Measurements from ENCODE around the gene P2RX3.

Gene P2RX3

DNA sequence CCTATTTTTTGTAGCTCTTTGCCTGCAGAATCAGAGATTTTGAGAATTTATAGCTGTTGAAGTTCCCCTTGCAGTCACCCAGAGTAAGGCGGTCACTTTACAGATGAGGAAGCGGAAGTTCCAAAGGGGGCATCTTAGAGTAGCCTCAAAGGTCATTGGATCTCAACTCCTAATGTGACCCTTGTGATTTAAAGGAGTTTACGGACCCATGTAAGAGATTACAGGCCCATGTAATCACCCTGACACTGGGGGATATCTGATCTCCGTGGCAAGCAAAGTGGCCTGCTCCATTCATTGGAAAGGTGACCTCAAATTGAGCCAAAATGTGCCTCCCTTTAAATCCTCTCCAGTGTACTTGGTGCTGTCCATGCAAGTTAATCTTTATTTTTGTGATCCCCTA, 15.7 kb downstream of the P2RX3 start:
- TF ChIP-seq, protein P1, sequence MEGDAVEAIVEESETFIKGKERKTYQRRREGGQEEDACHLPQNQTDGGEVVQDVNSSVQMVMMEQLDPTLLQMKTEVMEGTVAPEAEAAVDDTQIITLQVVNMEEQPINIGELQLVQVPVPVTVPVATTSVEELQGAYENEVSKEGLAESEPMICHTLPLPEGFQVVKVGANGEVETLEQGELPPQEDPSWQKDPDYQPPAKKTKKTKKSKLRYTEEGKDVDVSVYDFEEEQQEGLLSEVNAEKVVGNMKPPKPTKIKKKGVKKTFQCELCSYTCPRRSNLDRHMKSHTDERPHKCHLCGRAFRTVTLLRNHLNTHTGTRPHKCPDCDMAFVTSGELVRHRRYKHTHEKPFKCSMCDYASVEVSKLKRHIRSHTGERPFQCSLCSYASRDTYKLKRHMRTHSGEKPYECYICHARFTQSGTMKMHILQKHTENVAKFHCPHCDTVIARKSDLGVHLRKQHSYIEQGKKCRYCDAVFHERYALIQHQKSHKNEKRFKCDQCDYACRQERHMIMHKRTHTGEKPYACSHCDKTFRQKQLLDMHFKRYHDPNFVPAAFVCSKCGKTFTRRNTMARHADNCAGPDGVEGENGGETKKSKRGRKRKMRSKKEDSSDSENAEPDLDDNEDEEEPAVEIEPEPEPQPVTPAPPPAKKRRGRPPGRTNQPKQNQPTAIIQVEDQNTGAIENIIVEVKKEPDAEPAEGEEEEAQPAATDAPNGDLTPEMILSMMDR (IDR thresholded peaks at IDR 0.05; ENCODE audit: control insufficient read depth, insufficient read depth, low read depth, low read length, missing control alignments), result no peak
- no peak for DNase-seq (ENCODE audit: low read depth)
- H3K4me3 ChIP-seq (ENCODE audit: control insufficient read depth, low read depth, low read length), result no peak overlapping the region

DNA sequence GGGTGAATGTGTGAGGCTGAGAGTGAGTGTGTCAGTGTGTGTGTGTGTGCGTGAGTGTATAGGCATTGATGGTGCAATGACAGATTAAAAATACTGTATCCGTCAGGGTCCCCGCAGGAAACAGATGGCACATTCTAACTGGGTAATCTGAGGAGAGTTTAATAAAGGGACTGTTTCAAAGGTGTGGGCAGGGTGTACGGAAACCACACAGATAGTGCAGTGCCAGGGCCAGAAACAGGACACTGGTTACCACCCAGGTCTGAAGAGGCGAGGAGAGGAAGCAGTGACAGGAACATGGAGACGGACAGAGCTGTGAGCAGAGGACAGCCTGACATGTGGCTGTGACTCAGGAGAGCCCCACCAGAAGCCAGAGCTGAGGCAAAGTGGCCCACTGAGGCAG, 16.5 kb downstream of the P2RX3 start:
- TF ChIP-seq, protein P1 (IDR thresholded peaks at IDR 0.05; ENCODE audit: control insufficient read depth, insufficient read depth, low read depth, low read length, missing control alignments), result no peak
- no peak for DNase-seq (ENCODE audit: low read depth)
- no peak overlapping the region for H3K4me3 ChIP-seq (ENCODE audit: control insufficient read depth, low read depth, low read length)

DNA sequence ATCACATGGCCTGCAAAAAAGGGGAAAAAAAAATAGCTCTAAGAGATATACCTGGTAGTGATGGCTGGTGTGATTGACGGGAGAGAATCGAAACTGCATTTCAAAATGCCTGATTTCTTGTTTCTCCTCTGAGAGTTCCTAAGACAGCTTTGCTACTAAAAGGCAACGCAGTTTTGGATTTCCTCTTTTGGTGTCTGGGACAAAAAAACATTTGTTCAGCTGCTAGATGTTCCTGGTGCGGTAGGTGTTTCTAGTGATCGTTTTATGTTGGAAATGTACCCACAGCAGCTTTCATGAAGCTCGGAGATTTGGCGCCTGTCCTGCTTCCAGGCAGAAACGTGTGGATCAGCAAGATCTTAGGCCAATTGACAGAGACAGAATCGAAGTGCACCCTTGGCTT, 18.1 kb downstream of the P2RX3 start:
- no peak overlapping the region for H3K4me3 ChIP-seq (ENCODE audit: control insufficient read depth, low read depth, low read length)
- DNase-seq (ENCODE audit: low read depth), result no peak
- TF ChIP-seq, protein P1 (IDR thresholded peaks at IDR 0.05; ENCODE audit: control insufficient read depth, insufficient read depth, low read depth, low read length, missing control alignments), result no peak

DNA sequence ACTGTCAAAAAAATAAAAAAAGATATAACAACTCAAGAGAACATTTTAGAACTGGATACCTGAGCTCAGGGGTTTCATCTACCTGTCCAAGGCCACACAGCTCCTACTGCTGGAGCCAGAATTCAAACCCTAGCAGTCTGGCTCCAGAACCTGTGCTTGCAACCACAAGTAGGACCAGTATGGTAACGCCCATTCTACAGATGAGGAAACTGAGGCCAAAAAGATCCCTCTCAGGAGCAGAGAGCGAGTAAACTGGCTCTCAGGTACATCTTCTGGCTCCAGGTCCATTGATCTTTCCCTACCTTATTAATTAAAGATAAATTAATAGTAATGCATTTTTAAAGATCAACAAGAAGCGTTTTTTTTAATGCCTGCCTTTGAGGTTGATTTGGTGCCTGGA, 19.2 kb downstream of the P2RX3 start:
- TF ChIP-seq, protein P1 (IDR thresholded peaks at IDR 0.05; ENCODE audit: control insufficient read depth, insufficient read depth, low read depth, low read length, missing control alignments), result no peak
- no peak for DNase-seq (ENCODE audit: low read depth)
- H3K4me3 ChIP-seq (ENCODE audit: control insufficient read depth, low read depth, low read length), result no peak overlapping the region

DNA sequence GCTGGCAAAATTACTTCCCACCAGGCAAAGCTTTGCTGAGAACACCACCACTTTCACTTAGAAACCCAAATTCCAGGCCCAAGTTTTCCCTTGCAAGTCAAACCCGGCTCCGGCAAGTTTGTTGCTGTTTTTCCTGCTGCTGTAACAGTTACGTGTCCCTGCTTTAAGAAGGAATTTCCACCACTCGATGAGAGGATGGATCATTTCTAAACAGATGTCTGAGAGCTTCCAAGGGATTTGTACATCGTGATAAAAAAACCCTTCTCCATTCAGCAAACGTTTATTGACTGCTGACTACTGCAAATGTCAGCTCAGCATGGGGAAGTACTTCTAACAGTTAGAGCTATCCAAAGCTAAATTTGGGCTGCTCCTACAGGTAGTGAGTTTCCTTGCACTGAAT, 19.7 kb downstream of the P2RX3 start:
- TF ChIP-seq, protein P1 (IDR thresholded peaks at IDR 0.05; ENCODE audit: control insufficient read depth, insufficient read depth, low read depth, low read length, missing control alignments), result no peak
- no peak for DNase-seq (ENCODE audit: low read depth)
- H3K4me3 ChIP-seq (ENCODE audit: control insufficient read depth, low read depth, low read length), result no peak overlapping the region

DNA sequence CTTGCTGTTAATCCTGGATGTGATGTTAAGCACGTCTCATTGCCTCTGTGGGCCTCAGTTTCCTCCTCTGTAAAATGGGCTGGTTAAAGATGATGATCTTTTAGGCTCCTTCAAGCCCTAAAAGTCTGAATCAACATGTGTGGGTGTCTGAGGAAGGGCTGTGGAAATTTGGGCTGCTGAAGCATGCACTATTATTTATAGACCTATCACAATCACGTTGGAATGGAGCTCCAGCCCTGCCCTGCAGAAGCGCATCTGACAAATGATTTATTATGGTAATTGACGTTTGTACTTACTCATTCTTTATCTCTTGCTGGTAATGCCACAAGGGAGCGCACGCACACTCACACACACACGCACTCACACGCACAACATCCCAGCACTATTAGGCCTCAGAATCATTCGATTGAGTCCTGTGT, 20.4 kb downstream of the P2RX3 start:
- TF ChIP-seq, protein P1 (IDR thresholded peaks at IDR 0.05; ENCODE audit: control insufficient read depth, insufficient read depth, low read depth, low read length, missing control alignments), result no peak
- DNase-seq (ENCODE audit: low read depth), result no peak
- H3K4me3 ChIP-seq (ENCODE audit: control insufficient read depth, low read depth, low read length), result no peak overlapping the region

DNA sequence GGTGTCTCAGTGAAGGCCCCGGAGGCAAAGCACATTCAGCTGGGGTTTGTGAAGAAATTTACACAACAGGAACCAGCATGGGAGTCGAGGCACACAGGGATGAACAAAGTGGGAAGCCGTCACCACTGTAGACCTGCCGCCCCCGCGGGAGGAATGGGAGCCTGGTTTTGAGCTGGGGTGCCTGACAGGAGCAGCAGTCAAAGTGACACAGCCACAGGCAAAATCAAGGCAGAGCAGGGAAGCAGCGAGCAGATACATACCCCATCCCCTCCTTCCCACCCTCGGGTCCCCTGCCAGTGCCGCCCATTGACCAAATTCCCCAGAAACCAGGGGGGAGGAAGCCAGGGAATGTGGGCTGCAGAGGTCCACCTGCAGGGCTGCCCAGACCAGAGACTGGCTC, 20.8 kb downstream of the P2RX3 start:
- no peak for DNase-seq (ENCODE audit: low read depth)
- TF ChIP-seq, protein P1 (IDR thresholded peaks at IDR 0.05; ENCODE audit: control insufficient read depth, insufficient read depth, low read depth, low read length, missing control alignments), result no peak
- H3K4me3 ChIP-seq (ENCODE audit: control insufficient read depth, low read depth, low read length), result no peak overlapping the region

Measured in AG09309 (cell line).